ENCODE results near the gene BCCIP.

Gene BCCIP

DNA sequence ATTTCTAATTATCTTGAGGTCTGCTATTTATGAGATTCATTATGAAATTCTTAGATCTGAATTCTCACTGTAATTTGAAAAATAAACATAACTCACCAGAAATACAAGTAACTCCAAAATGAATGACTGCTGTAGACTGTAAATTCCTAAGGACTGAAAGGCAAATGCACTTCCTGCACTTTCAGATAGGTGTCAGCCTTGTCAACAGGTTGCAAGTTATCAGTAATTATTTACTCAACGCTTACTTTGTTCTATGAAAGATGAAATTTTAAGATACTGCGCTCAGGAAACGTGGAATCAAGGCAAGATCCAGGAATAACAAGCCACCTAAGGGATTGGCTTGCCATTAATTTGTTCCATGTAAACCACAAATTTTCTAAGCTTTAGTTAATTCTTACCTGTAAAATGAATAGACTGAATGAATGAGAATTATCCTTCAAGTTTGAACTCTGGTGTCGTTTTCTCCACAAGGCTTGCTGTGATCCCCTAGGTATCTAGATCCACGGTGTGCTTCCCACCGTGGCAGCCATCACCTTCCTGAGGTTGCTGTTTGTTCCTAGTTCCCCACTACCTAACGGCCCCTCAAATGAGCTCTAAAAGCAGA is 45.1 kb downstream of the BCCIP start:
- peak; percentile 83 for DNase-seq (ENCODE audit: low read depth)
- no peak overlapping the region for H3K4me3 ChIP-seq (ENCODE audit: low read depth, low read length)
- TF ChIP-seq, protein P1, sequence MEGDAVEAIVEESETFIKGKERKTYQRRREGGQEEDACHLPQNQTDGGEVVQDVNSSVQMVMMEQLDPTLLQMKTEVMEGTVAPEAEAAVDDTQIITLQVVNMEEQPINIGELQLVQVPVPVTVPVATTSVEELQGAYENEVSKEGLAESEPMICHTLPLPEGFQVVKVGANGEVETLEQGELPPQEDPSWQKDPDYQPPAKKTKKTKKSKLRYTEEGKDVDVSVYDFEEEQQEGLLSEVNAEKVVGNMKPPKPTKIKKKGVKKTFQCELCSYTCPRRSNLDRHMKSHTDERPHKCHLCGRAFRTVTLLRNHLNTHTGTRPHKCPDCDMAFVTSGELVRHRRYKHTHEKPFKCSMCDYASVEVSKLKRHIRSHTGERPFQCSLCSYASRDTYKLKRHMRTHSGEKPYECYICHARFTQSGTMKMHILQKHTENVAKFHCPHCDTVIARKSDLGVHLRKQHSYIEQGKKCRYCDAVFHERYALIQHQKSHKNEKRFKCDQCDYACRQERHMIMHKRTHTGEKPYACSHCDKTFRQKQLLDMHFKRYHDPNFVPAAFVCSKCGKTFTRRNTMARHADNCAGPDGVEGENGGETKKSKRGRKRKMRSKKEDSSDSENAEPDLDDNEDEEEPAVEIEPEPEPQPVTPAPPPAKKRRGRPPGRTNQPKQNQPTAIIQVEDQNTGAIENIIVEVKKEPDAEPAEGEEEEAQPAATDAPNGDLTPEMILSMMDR (conservative IDR thresholded peaks at IDR 0.05; ENCODE audit: low read depth, low read length) = peak; percentile 81

DNA sequence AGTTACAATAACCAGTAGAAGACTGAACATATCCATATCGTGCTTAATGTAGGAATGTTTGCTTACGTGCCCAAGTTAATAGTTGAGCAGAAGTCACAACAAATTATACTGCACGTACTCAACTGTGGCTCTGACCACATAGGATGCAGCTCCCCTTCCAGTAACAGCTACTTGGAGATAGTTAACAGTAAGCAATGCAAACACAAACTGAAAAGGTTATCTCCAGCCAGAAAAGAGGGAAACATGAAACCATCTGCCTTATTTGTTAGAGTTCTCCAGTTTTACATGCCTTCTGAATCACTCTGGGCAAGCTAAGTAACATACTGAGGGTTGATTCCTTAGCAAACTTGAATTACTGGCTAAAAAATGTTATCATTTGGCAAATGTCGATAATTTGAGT is 48.0 kb downstream of the BCCIP start:
- TF ChIP-seq, protein P1 (conservative IDR thresholded peaks at IDR 0.05; ENCODE audit: low read depth, low read length) = no peak
- DNase-seq (ENCODE audit: low read depth) = peak; percentile 46
- H3K4me3 ChIP-seq (ENCODE audit: low read depth, low read length) = no peak overlapping the region

DNA sequence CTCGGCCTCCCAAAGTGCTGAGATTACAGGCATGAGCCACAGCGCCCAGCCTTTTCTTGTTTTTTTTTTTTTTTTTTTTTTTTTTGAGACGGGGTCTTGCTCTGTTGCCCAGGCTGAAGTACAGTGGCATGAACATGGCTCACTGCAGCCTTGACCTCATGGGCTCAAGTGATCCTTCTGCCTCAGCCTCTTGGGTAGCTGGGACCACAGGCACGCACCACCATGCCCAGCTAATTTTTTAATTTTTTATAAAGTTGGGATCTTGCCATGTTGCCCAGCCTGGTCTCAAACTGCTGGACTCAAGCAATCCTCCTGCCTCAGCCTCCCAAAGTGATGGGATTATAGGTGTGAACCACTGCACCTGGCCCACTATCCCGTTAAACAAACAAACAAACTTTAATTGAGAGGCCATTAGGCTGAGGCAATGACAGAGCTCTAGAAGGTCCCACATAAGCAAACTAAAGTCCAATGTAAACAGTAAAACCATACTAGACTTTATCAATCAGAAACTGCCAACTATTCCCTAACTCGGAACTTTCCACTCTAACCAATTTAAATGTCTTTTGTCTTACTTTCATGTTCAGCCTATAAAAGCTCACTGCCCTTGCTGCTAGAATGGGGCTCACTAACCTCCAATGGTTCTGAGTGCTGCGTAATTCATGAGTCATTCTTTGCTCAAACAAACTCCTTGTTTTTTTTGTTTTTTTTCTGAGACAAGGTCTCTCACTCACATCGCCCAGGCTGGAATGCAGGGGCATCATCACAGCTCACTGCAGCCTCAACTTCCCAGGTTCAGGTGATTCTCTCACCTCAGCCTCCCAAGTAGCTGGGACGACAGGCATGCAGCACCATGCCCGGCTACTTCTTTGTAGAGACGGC is 55.9 kb downstream of the BCCIP start:
- DNase-seq (ENCODE audit: low read depth) = peak; percentile 91
- TF ChIP-seq, protein P1 (conservative IDR thresholded peaks at IDR 0.05; ENCODE audit: low read depth, low read length) = no peak
- no peak overlapping the region for H3K4me3 ChIP-seq (ENCODE audit: low read depth, low read length)

DNA sequence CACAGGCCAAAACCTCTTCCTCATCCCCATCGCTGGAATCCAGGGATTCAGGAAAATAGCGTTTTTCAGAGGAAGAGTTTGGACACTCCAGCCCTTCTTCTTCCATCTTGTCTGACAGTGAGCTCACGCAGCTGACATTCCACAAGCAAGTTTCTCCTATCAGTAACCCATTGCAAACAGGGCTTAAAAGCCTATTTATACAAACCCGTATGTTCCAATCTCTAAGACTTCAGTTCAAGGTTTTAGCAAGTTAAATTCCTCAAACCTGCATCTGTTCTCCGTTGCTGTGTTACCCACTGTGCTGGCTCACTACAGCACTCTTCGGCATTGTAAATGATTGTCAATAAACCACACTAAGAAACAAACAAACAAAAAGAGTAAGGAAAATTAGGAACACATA is 57.4 kb downstream of the BCCIP start:
- DNase-seq (ENCODE audit: low read depth) = peak; percentile 30
- TF ChIP-seq, protein P1 (conservative IDR thresholded peaks at IDR 0.05; ENCODE audit: low read depth, low read length) = no peak
- no peak overlapping the region for H3K4me3 ChIP-seq (ENCODE audit: low read depth, low read length)

DNA sequence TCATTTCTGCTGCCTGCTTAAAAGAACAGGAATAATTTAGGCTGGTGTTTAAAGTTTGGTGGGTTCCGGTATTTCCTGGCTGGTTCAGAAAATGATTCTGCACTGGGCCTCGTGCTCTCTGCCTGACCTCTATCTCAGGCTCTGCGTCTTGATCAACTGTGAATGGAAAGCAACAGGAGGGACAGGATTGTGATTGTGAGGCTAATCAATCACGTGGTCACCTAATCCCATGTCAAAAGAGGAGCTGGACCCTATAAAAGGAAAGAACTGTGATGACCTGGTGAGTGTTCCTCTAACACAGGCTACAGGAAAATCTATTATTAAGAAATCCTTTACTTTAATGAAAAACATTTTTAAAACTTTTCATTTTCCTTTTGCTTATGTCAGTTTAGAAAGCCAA is 57.8 kb downstream of the BCCIP start, which contains the start of gene DHX32:
DHX32 (minus strand) TSS at position 101 of the 400 bp plus-strand sequence. CDS start 468 bp downstream, outside the sequence.
- H3K4me3 ChIP-seq (ENCODE audit: low read depth, low read length) = no peak within 1 kb of the TSS
- TF ChIP-seq, protein P1 (conservative IDR thresholded peaks at IDR 0.05; ENCODE audit: low read depth, low read length) = no peak

DNA sequence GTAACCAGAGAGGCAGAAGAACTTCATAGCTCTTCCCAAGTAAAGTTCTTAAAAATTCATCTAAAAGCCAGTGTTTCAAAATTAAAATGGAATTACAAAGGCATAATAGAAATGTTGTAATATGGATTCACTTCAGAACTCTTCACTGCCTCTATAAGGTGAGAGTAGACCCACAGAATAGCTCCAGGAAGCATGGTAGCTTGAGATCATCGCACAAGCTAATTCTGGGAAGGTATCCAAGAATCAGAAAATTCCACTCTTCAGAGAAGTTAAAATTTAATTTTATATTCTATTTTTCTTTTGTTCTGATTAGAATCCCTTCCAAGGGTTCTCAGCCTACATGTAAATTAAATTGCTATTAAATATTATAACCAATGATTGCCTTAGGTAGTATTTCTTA is 59.2 kb downstream of the BCCIP start:
- peak; percentile 67 for DNase-seq (ENCODE audit: low read depth)
- H3K4me3 ChIP-seq (ENCODE audit: low read depth, low read length) = no peak overlapping the region
- TF ChIP-seq, protein P1 (conservative IDR thresholded peaks at IDR 0.05; ENCODE audit: low read depth, low read length) = no peak

More for the DNA sequence above, 57.8 kb downstream of the BCCIP start, which contains the start of gene DHX32:
- DNase-seq (ENCODE audit: low read depth) = no peak
